NK-92 treated with Interleukin-12 subunit alpha and Interleukin-12 subunit beta, amount 100 ng/mL, for 24 hours (cell line): ENCODE results near the gene ADAM22.
A peak's percentile ranks its signal among the peaks of the same experiment; 100 is the strongest.

Experiments
- DNase-seq: peaks from one replicate; lab custom pipeline; 2025; lab: John Stamatoyannopoulos, UW

ADAM22 gene

DNA sequence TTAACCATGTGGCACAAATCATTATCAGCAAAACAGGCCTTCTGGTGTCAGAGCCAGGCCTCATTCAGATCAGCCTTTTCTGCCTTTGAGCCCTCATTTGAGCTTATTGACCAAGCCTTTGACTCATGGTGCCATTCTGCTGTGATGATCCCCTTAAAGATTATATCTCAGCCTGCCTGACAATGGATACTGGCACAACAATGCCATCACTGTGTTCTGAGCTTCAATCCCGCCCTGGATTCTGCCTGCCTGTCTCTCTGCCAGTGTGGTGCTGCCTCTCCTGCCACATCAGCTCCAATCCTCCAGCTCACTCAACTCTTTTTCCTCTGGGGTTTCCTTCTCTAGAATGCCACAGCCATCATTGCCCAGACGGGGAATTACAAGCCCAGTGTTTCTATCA lies 233.2 kb downstream of the ADAM22 start:
- DNase-seq = no peak

DNA sequence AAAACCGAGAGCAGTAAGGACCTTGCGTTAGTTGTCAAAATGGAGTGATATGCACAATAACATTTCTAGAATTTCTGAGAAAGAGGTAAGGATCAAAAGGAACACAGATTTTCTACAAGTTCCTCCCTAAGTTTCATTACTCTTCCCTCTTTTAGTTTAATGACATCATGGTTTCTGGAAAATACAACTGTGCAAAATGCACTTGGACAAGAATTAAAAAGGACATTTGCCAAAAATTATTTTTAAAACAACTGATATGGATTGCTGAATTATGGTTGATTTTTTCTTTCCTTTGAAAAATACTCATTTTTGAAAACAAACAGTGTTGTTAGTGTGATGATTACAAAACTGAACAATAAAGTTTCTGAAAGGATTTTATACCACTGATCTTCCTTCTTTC lies 233.7 kb downstream of the ADAM22 start:
- DNase-seq = no peak

DNA sequence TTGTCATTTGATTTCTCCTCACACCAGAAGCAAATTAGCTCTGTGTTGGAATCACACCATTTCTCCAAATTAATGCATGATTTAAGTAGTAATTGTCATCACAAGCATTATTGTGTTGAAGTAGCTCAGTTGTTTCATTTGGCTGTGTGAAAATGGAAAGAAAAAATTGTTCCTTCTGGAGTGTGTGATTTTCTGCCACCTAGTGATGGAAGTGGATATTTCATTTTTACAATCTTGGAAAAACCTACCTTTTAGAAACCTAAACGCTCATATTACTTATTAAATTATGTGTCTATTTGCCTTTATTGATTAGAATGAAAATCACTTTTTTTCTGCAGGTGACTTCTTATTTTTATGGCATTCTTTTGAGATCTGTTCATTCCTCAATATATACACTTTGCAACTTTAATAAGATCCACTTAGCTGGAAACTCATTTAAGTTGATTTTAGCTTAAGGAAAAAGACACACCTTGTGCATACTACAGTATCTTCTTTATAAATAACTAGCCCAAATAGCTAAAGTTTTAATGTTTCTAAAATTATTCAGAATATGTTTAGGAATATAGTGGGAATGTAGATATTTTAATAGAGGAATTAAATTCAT lies 235.8 kb downstream of the ADAM22 start:
- DNase-seq = no peak

DNA sequence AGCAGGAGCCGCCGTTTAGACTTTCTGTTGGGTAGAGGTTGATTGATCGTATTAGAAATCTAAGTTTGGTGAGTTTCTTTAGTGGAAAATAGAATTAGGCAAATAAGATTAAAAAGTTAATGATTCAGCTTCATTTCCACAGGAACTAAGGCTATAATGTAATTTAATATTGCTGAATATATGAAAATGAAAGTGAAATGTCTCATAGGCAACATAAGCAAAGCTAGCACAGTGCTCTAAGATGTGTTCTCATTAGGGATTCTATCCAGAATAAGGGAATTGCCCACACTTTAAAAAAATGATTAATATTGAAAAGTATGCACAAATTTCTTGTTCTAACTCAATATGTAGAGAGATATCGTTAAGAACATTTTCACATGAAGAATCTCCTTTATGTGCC lies 238.8 kb downstream of the ADAM22 start:
- DNase-seq = no peak

DNA sequence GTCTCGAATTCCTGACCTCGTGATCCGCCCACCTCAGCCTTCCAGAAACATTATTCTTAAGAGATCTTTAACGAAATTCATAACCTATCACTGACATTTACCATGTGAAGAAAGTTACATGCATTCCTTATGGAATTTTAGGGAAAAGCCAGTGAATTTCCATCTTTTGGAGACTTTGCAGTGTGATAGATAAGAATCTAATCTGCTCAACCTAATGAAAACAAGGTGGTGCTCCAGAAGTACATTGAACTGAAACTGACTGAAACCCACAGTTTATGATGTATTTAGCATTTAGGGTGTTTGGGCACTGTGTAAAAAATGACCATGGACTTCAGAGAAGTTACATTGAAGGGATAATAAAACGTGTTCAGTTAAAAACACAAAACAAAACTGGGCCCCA lies 242.1 kb downstream of the ADAM22 start:
- DNase-seq = no peak

DNA sequence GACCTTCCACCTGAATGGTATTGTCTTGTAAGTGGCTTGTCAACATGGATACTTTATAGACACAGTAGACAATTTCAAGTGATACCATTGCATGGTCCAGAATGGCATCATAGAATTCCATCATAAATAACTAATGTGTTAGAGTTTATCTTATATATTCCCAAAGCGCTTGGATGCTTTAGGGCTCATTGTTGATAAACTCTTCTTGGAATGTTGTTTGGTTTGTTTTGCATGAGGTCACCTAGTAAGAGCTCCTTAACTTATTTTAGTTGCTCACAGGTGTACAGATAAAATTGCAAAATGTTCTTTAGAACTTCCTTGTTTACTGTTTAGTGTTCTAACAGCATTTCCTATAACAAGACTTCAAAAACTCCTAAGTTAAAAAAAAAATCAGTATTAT lies 249.0 kb downstream of the ADAM22 start:
- no peak for DNase-seq

DNA sequence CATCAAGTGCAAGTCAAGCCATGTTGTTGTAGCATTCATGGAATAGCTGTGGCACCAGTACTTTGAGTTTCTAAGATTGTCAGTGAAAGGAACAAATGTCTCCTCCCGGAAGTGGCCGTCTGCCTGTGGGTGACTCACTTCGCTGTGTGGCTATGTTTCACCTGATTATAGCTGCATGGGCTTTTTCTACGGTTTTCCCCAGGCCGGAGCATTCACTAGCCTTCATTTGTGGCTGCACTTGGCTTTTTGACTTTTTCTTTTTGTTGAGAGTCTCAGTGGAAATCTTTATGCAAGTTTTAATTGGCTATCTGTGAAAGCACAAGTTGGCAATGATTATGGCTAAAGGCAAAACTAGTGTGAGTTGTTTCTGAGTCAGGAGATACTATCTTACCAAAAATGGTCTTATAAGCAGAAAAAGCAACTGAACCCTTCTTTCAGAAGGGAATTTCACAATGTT lies 250.8 kb downstream of the ADAM22 start:
- no peak for DNase-seq

DNA sequence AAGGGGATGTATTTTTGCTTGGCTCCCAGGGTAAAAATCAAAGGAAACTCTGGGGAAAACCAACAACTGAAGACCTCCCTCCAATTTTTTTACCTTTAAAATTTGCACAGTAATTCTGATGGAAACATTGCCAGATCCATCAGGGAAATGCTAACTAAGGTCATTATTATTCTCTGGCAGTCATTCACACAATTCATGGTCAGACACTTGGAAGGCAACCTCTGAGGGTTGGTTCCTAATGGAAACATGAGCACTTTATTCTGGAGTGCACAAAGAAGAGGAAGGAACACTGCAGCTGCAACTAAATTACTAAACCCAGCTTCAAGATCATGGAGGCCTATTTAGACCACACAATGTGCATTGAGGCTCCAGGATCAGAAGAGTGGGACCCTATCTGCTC lies 251.6 kb downstream of the ADAM22 start:
- DNase-seq = no peak

DNA sequence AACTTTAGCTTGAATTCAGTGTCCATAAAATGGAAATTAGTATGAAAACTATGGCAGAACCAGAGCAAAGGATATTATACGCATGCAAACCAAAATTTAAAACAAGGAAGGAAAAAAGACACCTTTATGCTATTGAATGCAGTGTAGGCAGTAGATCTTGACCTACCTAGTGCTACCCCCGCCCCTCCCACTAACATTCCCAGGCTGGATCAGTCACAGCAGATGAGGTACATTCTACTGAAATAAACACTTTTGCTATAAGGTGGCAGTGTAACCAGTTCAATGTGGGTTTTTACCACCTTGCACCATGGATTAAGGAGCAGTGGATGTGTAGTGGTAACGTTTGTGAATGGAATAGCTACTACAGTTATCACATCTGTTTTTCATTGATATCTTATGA lies 257.9 kb downstream of the ADAM22 start:
- no peak for DNase-seq

DNA sequence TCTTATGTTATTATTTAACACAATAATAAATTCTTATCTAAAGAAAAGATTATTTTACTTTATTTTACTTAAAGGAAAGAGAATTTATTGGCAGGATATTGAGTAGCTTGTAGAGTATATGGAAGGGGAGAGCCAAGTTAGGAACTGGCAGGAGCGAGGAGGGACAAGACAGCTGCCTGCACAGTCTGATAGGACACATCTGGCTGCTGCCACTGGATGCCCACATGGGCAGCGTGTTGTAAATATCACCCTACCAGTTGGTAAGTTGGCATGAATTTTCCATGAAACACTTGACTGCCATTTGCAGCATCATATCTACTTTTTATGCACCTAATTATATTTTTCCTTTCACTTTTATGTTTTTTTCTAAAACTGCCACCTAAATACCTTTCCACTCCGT lies 266.2 kb downstream of the ADAM22 start:
- DNase-seq = no peak

DNA sequence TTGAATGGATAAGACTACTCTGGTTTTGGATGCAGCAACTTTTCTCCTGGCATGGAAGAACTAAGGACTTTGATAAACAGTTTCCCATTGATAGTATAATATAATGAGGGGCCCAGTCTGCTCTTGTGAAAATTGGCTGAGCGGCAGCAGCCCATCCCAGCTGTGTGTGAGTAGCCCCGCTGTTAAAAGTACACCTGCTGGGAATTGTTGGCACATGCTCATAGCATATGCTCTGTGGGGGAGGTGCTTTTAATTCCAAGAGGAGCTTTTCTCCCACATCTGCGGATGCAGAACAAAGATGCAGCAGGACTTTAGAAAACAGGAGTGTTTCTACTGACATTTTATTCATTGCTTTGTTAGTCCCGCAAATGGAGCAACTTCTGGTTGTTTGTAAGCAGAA lies 266.7 kb downstream of the ADAM22 start:
- DNase-seq = no peak

DNA sequence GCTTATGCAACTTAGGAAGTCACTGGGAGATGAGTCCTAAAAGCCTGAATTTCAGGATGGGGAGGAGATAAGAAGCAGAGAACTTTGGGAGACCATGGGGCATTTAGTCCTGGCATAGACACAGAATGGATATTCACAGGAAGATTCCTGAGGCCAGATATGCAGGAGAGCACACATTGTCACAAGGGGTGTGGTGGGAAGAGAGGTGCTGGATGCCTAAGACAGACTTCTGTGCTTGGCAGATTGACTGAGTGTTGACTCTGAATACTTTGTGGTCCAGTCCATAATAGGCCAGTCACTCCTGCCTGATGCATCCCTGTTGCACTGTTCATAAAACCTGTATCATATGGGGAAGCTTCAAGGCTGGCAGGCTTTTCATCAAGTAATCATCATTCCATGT lies 267.3 kb downstream of the ADAM22 start:
- DNase-seq = no peak

DNA sequence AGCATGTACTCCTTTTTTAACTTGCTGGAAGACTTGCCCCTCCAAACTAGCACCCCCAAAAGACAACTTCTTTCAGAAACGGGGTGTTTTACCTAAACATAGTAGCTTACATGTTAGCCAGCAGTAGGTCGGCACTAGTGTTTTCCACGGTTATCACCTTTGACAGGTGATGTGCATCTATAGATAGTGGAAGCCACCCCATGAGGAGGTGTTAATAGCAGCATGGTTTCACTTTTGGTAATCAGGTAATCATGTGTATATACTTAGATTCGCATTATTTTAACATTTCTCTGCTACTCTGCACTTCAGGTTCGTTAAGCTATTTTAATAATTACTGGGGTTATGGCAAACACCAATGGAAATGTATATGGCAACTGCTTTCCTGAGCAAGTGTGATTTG lies 268.2 kb downstream of the ADAM22 start:
- no peak for DNase-seq

DNA sequence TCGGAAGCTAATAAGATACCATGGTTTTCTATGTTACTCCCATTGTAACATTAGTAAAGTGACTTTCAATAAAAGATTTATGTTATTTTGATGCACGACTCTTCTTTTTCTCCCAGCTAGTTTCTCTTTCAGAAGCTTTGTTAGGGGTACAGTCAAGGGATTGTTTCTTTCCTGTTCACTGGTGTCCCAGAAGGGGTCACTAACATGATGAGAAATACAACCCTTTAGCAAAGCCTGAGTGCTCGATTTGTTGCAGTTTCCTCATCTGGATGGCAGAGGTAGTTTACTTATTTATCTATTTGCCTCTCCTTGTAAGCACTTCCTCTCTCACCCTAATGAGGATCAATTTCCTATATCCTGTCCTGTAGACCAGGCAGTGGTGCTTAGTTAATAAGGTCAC lies 268.7 kb downstream of the ADAM22 start:
- no peak for DNase-seq

DNA sequence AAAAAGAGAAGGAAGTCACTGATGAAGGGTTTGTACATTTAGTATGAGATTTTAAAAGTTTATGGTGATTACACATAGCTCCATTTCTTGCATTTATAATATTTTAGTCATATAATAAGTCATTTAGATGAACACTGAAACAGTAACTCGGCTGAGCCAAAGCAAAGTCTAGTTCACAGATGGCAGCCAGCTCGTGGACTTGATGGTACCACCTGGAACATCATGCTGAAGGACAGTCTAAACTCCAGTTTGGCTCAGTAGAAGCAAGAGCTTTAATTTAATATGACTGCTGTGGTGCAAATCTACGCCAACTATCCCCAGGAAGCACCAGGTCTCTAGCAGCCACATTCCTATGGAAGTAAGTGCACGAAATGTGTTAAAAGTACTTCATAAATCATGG lies 269.4 kb downstream of the ADAM22 start:
- DNase-seq = no peak

DNA sequence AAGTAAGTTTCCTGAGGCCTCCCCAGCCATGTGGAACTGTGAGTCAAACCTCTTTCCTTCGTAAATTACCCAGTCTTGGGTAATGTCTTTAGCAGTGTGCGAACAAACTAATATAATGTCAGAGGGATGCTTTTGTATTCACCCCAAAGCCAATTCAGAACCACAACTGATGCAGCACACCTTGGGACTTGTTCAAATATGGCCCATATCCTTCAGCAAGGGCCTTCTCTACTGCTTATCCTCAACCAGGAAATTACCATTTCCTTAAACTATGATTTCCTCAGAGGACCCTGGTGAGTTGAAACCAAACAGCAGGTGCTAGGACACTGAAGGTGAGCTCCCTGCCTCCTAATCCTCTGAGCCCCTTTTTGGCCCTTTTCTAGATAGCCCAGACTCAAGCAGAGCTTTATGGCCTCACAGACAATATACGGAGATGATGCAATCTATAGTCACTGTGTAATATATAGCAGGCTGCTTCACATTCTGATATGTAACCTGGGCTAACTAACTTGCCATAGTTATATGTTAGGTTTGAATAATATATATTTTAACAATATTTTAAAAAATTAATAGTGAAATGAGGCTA lies 270.6 kb downstream of the ADAM22 start:
- no peak for DNase-seq

DNA sequence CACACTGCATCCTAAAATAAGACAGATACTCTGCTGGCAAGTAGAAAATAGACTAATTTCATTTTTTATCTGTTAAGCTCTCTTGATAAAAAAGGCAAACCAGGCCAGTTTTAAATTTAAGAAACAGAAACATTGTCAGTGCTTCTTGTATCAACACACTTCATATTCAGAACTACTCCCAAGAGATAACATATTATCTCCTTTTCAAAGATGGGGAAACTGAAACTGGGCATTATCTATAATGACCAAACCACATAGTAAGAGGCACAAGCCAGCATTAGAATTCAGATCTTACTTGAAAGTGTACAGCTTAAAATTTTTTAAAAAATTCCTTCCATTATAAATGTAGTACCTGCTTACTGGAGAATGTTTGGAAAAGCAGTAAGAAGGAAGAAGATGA lies 271.1 kb downstream of the ADAM22 start:
- no peak for DNase-seq

DNA sequence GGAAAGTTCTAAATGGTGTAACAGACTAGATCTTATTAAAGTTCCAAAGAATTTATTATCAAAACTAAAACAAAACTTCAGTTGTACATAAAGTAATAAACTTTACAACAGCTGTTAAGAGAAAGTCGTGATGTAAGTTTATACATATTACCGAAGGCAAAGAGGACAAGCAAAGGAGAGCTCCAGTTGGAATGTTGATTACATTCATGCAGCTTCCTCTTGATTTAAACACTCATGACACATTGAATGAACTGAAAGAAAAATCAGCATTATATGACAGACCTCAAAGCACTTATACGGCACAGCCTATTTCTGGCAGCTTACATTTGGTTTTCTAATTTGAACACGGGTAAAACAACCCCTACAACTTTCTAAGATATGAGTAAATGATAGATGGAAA lies 272.2 kb downstream of the ADAM22 start:
- no peak for DNase-seq

DNA sequence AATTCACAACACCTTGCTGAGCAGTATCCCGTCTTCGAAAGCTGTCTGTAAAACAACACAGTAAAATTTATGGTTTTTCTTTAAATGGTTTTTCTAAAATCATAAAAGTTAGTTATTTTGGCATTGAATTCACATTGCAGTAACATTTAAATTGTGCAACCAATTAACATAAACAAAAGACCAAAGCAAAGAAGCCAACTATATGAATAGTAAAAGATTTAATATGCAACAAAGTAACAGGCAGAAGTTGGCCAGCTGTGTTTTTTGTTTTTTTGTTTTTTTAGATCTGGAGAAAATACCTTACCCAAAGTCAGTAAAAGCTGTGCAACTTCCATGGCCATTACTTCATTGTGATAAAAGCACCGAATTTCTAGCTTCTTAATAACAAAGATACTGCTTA lies 274.5 kb downstream of the ADAM22 start:
- DNase-seq = no peak

DNA sequence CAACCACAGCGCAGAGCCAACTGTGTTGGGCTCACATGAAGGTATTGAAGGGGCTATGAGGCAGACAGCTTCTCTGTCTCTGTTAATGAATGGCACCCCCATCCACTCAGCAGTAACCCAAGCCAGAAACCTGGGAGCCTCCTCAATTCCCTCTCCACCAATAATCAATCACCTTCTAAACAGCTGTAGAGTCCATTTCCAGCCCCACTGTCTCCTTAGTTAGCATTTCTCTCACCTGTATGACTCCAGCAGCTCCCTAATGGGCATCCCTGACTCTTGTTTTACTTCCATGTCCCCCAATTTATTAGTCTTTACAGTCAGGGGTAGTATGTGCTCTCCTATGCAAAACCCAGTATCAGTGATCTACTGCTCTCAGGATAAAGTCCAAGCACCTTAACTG lies 278.9 kb downstream of the ADAM22 start:
- DNase-seq = no peak

DNA sequence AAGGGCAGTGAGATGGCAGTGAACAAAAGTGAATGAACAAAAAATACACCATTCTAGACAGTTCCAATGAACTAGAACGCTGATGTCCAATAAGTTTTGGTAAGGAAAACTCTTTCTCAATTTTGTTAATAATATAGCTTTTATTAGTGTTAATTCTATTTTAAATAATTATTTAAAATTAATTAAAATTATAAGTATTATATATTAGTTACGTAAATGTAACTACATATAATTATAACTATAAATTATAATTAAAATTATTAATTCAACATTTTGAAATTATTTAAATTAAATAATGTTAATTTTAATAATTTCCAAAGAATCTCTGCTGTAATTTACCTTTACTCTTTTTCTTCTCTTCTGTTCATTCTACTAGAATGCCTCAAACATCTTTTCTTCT lies 280.4 kb downstream of the ADAM22 start:
- DNase-seq = no peak

DNA sequence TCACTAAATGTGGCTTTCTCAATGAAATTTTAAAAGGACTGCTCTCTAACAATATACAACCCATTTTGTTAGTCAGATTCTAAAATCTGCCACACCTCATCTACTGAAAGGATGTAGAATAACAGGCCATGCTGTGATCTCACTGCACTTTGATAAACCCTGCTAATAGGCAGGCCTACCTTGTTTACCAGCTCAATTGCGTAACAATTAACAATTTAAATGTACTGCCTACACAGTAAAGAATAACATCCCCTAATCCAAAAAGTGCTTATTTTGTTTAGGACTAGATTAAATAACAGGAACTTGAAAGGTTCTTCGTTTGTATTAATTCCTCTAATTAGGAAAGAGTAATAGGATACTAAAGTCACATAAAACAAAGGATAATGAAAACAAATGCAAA lies 281.2 kb downstream of the ADAM22 start:
- DNase-seq = no peak

DNA sequence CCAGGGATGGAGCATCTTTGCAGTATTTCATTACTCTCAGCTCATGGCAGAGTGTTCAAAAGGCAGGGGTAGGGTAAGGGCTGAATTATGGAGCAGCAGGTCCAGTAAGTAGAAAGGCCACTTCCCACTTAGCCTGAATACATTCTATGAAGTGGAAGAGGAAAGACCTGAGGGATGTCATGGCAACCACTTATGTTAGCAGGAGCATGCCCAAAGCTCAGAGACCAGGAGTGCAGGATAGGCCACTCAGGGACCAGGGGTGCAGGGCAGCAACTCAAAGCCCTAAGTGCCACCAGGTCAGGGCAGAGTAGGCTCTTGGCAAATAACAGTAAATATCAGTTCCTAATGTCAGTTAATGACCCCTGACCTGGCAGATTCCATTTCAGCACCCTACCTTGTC lies 282.2 kb downstream of the ADAM22 start:
- DNase-seq = no peak

DNA sequence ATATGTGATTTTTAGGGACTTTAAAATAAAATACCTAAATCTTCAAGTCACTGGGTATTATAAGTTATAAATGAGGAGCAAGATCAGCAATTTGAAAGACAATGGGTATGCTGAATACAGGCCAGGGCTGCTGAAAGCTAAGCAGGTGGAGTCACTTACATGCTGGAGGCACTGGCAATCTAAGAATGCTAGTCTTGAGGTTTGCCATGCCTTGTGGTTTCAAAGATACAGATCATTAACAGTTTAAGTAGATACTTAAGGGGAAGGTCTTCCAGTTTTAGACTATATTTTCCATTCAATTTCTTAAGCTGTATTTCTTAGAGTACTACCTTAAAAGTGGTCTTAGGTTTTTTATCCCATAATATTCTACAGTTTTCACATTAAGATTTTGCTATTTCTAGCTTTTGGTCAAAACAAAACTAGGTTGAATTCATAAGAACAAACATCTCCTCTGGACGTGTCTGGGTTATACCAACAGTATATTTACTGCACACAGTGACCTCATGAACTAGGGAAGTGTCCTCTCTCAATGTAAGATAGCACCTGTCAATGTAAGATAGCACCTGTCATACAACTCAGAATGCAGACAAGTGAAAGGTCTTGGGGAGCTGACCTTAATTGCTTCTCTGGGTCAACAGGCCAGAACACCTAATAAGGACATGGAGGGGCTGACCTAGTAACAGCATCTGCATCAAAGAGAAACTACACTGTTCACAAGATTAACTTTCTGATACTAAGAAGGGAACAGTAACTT lies 283.8 kb downstream of the ADAM22 start:
- peak; percentile 9 for DNase-seq
